Transverse colon (tissue), 4 donors: ENCODE data around the gene ZBTB16. TPM values are rescaled to one million over a fixed set of nuclear protein-coding genes. Genes with fewer than 3 reads are reported as not detected.

ENCODE experiments used
- DNase-seq: peaks from one replicate; pipeline ENCODE4 v3.0.0-alpha.2; 2019
- H3K27ac ChIP-seq, 4 donors: fragments of 200-600 bp; sonication (generic); 2 replicates each; pipeline ENCODE4 v1.5.1; 2016 to 2018; ENCODE audit warnings: inconsistent platforms in 4 of 4
- H3K27me3 ChIP-seq: fragments of 200-600 bp; sonication (generic); 2 replicates; pipeline ENCODE4 v1.5.1; 2017; ENCODE audit warnings: inconsistent platforms
- H3K36me3 ChIP-seq, 4 donors: fragments of 200-600 bp; sonication (generic); 2 replicates each; pipeline ENCODE4 v1.5.1; 2017 to 2019; ENCODE audit warnings: inconsistent platforms in 4 of 4
- H3K4me1 ChIP-seq, 4 donors: fragments of 200-600 bp; sonication (generic); 2 replicates each; pipeline ENCODE4 v1.5.1; 2017 to 2020; ENCODE audit warnings: inconsistent platforms in 4 of 4
- H3K4me3 ChIP-seq, 4 donors: fragments of 200-600 bp; sonication (generic); 1 replicate in 1 of 4; 2 replicates in 3 of 4; pipeline versions ENCODE4 v1.5.1 to v1.6.1; 2017 to 2019; ENCODE audit warnings: inconsistent platforms in 4 of 4
- H3K9me3 ChIP-seq, 2 donors: fragments of 200-600 bp; sonication (generic); 2 replicates each; pipeline ENCODE4 v1.5.1; 2017 to 2019; ENCODE audit warnings: inconsistent platforms in 2 of 2
- EP300 ChIP-seq: sonication (generic); formaldehyde crosslinking; IDR thresholded peaks from one replicate; pipeline ENCODE4 v1.6.1; 2017; ENCODE audit warnings: antibody characterized with exemption, low read depth
- POLR2A ChIP-seq: fragments of 450-650 bp; IDR thresholded peaks from one replicate; pipeline ENCODE4 v1.6.1; 2016; ENCODE audit warnings: antibody characterized with exemption, mild to moderate bottlenecking, moderate library complexity
- POLR2AphosphoS5 ChIP-seq, 3 donors: sonication (generic); formaldehyde crosslinking; IDR thresholded peaks; one replicate each; pipeline ENCODE4 v1.6.1; 2016; ENCODE audit warnings: antibody characterized with exemption in 3 of 3
- WGBS, 2 donors: methylation state at CpG; one replicate each; pipeline ENCODE4 v1.1.5; 2018; ENCODE audit warnings: low coverage in 1 of 2; 5-methylcytosine and 5-hydroxymethylcytosine counted together
- in situ Hi-C, 4 donors: fragments of 200-750 bp; cut with MboI; loops; one replicate each; pipeline versions ENCODE4 v1.15.0 to v1.15.1; 2017; ENCODE audit warnings: low sequenced_read_pairs in 3 of 4, low pct_ligation_motif_present in 1 of 4, low pct_unique_long_range_greater_than_20kb in 1 of 4
- intact Hi-C: fragments of 100-400 bp; cut with DNase I; formaldehyde crosslinking; loops from one replicate; pipeline ENCODE4 v1.15.1; 2023; ENCODE audit warnings: low total_unique reads
- total RNA-seq, 4 donors: library from RNA; depleted of rRNA; stranded (reverse); fragments of >200 nt; gene quantifications; one replicate each; pipeline ENCODE4 v1.1.0, GENCODE V29; 2016
- TF ChIP-seq, protein P1 (sequence below), 5 experiments: fragments of 200-600 bp in 3 of 5; fragments of 450-650 bp in 2 of 5; sonication (generic) in 3 of 5; IDR thresholded peaks; 1 replicate in 2 of 5; 2 replicates in 3 of 5; pipeline ENCODE4 v1.5.1; 2016 to 2017; ENCODE audit warnings: antibody characterized with exemption in 5 of 5, inconsistent platforms in 3 of 5, mild to moderate bottlenecking in 2 of 5, moderate library complexity in 1 of 5

Gene ZBTB16
- total RNA-seq, 4 donors from 2014 or later = 108 to 271 (median 155) TPM

- 70 to 87% methylated on average over 3 to 6 of the region's 6 CpGs for WGBS, 2 donors
- DNase-seq = no peak
- H3K4me3 ChIP-seq = no peak overlapping the region
- TF ChIP-seq EP300 = no peak
- TF ChIP-seq POLR2AphosphoS5 (IDR thresholded peaks at IDR 0.05) = no peak
- no peaks in the 10 kb centered on the region for H3K27me3 ChIP-seq
- intact Hi-C loops = loop anchor here (2.0 to 5.0 kb wide), 2 partner anchors 36 to 110 kb away; no protein-coding TSS in a partner anchor
- in situ Hi-C loops = no loop called here
- H3K4me1 ChIP-seq = peaks cover 75 to 86% (median 80%) of the 10 kb centered on the region in 4 donors
- peaks cover 0 to 14% (median 0%) of the 10 kb centered on the region in 4 donors for H3K36me3 ChIP-seq
- H3K27ac ChIP-seq = peak overlapping the region; percentile 94 to 96 (median 96)
- no peaks in the 10 kb centered on the region for H3K9me3 ChIP-seq
These were observed 101.4 kb downstream of the ZBTB16 start for GRCh38 chr11:114160894-114161293.

DNA sequence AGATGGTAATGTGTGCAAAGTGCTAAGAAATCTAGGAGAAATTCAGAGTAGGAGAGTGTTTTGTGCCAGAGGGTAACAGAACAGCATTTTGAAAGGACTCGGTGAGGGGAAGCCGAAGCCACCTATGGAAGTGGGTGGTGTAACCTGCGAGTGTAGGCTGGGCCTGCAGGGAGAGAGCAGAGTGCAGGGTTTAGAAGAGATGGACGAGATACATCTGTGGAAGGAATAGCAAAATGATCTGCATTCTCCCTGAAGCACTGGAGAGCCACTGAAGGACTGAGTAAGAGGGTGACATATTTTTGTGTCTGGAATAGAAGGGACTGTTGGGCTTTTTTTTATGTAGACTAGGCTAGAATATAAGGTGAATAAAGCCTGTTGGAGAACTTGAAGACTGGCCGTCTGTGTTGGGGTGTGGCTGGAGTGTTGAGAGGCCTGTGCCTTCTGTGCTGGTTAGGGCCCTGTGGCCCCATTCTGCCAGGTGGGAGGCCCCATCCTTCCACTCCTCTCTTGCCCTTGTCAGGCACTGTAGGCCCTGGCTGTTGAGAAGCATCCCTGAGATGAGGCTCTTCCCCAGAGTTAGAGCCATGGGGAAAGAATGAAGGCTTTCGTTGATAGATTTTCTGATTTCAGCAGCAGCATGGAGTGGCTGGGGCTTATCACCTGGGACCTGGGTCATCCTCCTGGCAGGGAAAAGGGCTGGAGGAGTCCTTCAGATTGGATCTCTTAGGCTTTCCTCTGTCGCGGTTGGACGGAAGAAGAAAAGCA lies 102.2 kb downstream of the ZBTB16 start:
- no peaks in the 10 kb centered on the region for H3K9me3 ChIP-seq
- no peaks in the 10 kb centered on the region for H3K27me3 ChIP-seq
- DNase-seq = no peak
- peaks cover 0 to 9% (median 0%) of the 10 kb centered on the region in 4 donors for H3K36me3 ChIP-seq
- peak overlapping the region; percentile 94 to 96 (median 96) for H3K27ac ChIP-seq
- peaks cover 82 to 94% (median 85%) of the 10 kb centered on the region in 4 donors for H3K4me1 ChIP-seq
- H3K4me3 ChIP-seq = no peak overlapping the region
- WGBS, 2 donors = 85 to 93% methylated on average over 6 to 9 of the region's 9 CpGs
- in situ Hi-C loops (no loop called here), intact Hi-C loops (loop anchor here (2.0 to 5.0 kb wide), 2 partner anchors 36 to 111 kb away; no protein-coding TSS in a partner anchor)
- TF ChIP-seq POLR2A = no peak
- TF ChIP-seq POLR2AphosphoS5 (IDR thresholded peaks at IDR 0.05) = peak in 1 of 3 donors; percentile 6

- Histone ChIP-seq H3K36me3 (no peaks in the 10 kb centered on the region), H3K4me1 (peaks cover 87 to 95% (median 92%) of the 10 kb centered on the region in 4 donors), H3K4me3 (peak overlapping the region in 1 of 4 donors; percentile 10), H3K27ac (peak overlapping the region; percentile 94 to 96 (median 96)), H3K27me3 (no peaks in the 10 kb centered on the region), H3K9me3 (no peaks in the 10 kb centered on the region)
- 4 to 18% methylated on average over 4 to 12 of the region's 12 CpGs for WGBS, 2 donors
- peak; percentile 92 for DNase-seq
- TF ChIP-seq EP300 = peak; percentile 100
- peak; percentile 97 to 99 (median 99) for TF ChIP-seq POLR2AphosphoS5 (IDR thresholded peaks at IDR 0.05)
- TF ChIP-seq, protein P1, sequence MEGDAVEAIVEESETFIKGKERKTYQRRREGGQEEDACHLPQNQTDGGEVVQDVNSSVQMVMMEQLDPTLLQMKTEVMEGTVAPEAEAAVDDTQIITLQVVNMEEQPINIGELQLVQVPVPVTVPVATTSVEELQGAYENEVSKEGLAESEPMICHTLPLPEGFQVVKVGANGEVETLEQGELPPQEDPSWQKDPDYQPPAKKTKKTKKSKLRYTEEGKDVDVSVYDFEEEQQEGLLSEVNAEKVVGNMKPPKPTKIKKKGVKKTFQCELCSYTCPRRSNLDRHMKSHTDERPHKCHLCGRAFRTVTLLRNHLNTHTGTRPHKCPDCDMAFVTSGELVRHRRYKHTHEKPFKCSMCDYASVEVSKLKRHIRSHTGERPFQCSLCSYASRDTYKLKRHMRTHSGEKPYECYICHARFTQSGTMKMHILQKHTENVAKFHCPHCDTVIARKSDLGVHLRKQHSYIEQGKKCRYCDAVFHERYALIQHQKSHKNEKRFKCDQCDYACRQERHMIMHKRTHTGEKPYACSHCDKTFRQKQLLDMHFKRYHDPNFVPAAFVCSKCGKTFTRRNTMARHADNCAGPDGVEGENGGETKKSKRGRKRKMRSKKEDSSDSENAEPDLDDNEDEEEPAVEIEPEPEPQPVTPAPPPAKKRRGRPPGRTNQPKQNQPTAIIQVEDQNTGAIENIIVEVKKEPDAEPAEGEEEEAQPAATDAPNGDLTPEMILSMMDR (IDR thresholded peaks at IDR 0.05) = no peak
- TF ChIP-seq POLR2A = peak; percentile 62
- in situ Hi-C loops = no loop called here
- intact Hi-C loops = loop anchor here (5.0 kb wide), 1 partner anchor 35 kb away; no protein-coding TSS in a partner anchor
These were observed 103.2 kb downstream of the ZBTB16 start for GRCh38 chr11:114162719-114163123.

- TF ChIP-seq POLR2AphosphoS5 (IDR thresholded peaks at IDR 0.05) = no peak
- no peak for TF ChIP-seq POLR2A
- TF ChIP-seq, protein P1 (IDR thresholded peaks at IDR 0.05) = no peak
- peak; percentile 12 for TF ChIP-seq EP300
- Histone ChIP-seq H3K27me3 (no peaks in the 10 kb centered on the region), H3K4me3 (peak overlapping the region in 1 of 4 donors; percentile 10), H3K27ac (peak overlapping the region; percentile 94 to 96 (median 96)), H3K4me1 (peaks cover 87 to 95% (median 92%) of the 10 kb centered on the region in 4 donors), H3K9me3 (no peaks in the 10 kb centered on the region), H3K36me3 (no peaks in the 10 kb centered on the region)
- 14 to 30% methylated on average over 2 to 7 of the region's 7 CpGs for WGBS, 2 donors
- intact Hi-C loops = loop anchor here (5.0 kb wide), 1 partner anchor 34 kb away; no protein-coding TSS in a partner anchor
- no peak for DNase-seq
- in situ Hi-C loops = no loop called here
These were observed 103.7 kb downstream of the ZBTB16 start for GRCh38 chr11:114163229-114163631.

GRCh38 chr11:114163830-114164401 lies 104.4 kb downstream of the ZBTB16 start:
- 29 to 47% methylated on average over 9 of the region's 9 CpGs for WGBS, 2 donors
- Histone ChIP-seq H3K4me1 (peaks cover 87 to 95% (median 93%) of the 10 kb centered on the region in 4 donors), H3K27me3 (no peaks in the 10 kb centered on the region), H3K27ac (peak overlapping the region; percentile 94 to 96 (median 96)), H3K4me3 (peak overlapping the region in 1 of 4 donors; percentile 10), H3K9me3 (no peaks in the 10 kb centered on the region), H3K36me3 (no peaks in the 10 kb centered on the region)
- peak; percentile 88 to 95 (median 93) for TF ChIP-seq POLR2AphosphoS5 (IDR thresholded peaks at IDR 0.05)
- peak; percentile 100 for TF ChIP-seq EP300
- TF ChIP-seq, protein P1 (IDR thresholded peaks at IDR 0.05) = no peak
- no peak for TF ChIP-seq POLR2A
- DNase-seq = peak; percentile 52
- intact Hi-C loops = loop anchor here (2.0 to 5.0 kb wide), 2 partner anchors 15 to 33 kb away; no protein-coding TSS in a partner anchor
- in situ Hi-C loops = no loop called here
